WI38 (cell line): ENCODE results near the gene SGPP2.
A peak's percentile ranks its signal among the peaks of the same experiment; 100 is the strongest.
"Not testable (repeated sequence)": the region's sequence is repeated elsewhere in the genome, so short reads cannot be mapped to it uniquely, and the experiment has no call there.

ENCODE experiments used
- H3K4me3 ChIP-seq: 2 replicates; pipeline ENCODE4 v1.5.1; 2011; ENCODE audit warnings: low read depth, mild to moderate bottlenecking, control low read depth, low read length
- TF ChIP-seq, protein P1 (sequence below): IDR thresholded peaks from 2 replicates; pipeline ENCODE4 v1.5.1; 2012; ENCODE audit warnings: low read depth, mild to moderate bottlenecking, control low read depth, low read length

SGPP2 gene

DNA sequence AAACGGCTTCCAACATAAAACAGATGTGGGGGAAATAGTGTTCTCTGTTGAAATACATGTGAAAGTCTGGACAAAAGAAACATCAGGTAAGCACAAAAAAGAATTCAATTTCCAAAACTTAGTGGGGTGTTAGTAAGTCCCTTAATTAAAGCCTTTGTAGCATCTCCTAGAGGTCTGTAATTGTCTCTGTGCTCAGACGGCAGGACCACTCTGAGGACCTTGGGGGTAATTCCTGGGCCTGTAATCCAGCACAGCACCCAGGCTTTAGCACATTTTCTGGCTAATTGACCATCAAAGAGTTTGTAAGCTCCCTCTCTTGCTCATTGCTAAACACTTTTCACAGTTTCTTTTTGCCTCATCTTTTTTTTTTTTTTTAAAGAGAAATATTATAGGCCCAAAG is 151.3 kb downstream of the SGPP2 start:
- no peak overlapping the region for H3K4me3 ChIP-seq
- TF ChIP-seq, protein P1, sequence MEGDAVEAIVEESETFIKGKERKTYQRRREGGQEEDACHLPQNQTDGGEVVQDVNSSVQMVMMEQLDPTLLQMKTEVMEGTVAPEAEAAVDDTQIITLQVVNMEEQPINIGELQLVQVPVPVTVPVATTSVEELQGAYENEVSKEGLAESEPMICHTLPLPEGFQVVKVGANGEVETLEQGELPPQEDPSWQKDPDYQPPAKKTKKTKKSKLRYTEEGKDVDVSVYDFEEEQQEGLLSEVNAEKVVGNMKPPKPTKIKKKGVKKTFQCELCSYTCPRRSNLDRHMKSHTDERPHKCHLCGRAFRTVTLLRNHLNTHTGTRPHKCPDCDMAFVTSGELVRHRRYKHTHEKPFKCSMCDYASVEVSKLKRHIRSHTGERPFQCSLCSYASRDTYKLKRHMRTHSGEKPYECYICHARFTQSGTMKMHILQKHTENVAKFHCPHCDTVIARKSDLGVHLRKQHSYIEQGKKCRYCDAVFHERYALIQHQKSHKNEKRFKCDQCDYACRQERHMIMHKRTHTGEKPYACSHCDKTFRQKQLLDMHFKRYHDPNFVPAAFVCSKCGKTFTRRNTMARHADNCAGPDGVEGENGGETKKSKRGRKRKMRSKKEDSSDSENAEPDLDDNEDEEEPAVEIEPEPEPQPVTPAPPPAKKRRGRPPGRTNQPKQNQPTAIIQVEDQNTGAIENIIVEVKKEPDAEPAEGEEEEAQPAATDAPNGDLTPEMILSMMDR: no peak

DNA sequence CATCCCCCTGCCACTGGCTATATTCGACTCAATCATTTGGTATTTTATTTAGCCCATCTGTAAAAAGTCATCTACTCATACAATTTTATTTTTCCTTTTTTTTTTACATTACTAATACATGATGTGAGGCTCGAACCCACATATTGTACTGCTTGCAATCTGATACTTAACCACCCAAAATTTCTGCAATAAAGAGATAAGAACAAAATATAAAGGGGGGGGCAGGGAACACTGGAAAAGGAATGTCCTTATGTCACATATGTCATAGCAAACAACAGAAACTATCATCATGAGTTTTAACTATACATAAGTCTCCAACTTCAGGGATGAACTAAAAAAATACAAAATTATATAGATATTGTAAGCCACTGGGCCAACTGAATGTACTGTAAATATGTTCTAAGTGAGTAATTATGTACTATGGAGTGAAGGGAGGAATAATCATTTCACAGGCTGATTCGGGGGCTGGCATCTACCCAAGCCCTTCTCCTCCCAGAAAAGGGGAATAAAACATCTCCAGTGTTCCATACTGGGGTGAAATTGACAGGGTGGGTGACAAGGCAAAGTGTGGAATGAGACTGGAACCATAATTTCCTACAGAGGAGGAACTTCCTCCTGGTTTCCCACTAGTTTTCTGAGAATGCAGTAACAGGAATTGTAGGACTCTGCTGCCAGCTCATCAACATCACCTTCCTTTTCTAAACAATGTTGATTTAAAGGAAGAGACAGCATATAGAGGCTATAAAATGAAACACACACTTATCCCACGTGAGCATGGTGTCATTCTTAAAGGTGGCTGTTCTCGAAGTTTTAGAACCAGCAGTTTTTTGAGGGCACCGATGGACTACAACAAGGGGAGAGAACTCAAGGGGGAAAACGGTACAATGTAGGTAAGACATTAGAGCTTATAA is 152.1 kb downstream of the SGPP2 start:
- TF ChIP-seq, protein P1: no peak

DNA sequence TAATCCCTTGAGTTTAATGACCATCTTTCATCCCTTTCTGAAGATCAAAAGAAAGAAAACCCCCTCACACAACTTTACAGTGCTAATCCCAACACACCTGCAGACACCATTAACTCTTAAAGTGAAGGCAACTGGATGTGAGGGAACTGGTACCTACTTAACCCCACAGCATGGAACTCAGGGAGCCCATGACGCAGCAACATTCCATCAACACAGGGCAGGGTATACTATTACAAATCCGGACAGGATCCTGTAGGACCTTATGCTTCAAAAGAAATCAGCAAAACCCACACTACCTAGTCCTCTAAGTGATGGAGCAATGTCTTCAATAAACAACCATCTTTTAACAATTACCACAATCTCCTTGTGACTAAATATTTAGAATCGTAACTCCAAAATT is 153.0 kb downstream of the SGPP2 start:
- no peak overlapping the region for H3K4me3 ChIP-seq
- TF ChIP-seq, protein P1: no peak

More for the DNA sequence above, 152.1 kb downstream of the SGPP2 start:
- no peak overlapping the region for H3K4me3 ChIP-seq

DNA sequence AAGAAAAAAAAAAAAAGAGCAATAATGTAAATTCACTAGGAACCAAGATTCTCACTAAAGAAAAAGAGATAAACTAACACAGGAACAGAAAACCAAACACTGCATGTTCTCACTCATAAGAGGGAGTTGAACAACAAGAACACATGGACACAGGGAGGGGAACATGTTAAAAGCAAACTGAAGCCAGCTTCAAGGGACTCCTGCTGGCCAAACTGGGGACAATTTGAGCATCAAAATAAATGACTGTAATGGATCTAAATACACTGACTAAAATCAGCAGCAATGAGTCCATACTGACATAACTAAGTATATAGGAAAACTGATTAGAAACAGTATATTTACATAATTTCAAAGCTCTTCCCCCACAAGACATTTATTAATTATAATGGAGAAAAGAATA is 158.6 kb downstream of the SGPP2 start:
- TF ChIP-seq, protein P1: peak; percentile 8; the same call in 1 of the 2 replicates
- H3K4me3 ChIP-seq: no peak overlapping the region

DNA sequence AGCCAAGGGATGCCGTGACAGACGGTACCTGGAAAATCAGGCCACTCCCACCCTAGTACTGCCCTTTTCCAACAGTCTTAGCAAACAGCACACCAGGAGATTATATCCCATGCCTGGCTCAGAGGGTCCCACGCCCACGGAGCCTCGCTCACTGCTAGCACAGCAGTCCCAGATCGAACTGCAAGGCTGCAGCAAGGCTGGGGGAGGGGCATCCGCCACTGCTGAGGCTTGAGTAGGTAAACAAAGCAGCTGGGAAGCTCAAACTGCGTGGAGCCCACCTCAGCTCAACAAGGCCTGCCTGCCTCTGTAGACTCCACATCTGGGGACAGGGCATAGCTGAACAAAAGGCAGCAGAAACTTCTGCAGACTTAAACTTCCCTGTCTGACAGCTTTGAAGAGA is 160.2 kb downstream of the SGPP2 start:
- H3K4me3 ChIP-seq: not testable (repeated sequence)

DNA sequence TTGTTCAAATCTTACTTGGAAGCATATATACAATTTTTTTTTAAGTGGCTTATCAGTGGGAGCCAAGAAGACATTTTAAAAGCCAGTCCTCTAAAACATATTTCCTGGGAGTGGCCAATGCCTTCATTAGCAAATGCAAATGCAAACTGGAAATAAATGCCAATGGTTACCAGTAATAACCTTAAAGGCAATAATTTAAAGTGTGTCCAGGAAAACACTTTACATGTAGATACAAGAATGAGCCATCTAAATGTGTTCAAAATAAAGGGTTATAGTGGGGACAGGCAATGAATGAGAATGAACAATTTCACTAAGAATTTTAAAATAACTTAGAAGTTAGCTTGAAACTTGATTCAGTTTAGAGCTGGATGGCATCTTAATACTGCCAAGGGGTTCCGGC is 167.3 kb downstream of the SGPP2 start:
- H3K4me3 ChIP-seq: no peak overlapping the region
- TF ChIP-seq, protein P1: no peak

DNA sequence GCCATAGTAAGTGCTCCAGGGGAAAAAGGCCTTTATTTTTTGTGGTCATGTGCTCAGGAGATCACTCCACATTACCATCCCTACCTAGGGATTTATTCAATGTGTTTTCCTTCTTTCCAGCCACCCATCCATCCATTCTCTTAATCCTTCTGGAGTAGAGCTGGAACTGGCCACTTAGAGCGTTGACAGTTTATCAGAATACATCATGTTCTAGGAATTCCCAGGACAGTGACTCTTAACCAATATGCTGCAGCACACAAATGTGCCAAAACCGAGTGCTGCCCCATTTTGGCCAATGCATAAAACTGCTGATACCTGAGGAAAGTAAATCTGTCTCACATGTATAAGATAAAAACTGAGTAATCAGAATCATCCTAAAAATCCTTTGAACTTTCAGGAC is 167.8 kb downstream of the SGPP2 start:
- TF ChIP-seq, protein P1: no peak
- no peak overlapping the region for H3K4me3 ChIP-seq

DNA sequence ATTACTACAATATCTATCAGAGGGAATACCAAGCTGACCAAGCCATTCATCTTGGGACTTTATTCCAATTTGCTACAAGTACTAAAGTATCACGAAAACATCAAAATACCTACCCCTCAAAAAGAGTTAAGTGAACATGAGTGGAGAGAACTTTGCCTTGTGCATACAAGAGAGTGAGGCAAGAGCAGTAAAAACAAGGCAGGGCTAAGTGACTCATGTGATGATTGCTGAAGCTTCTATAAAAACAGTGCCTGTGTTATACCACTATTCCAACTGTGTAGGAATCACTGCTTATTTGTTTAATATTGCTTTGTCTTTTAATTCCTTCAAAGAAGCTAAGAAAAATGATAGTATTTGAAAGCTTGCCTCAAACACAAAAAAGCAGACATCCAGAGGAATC is 170.3 kb downstream of the SGPP2 start:
- no peak overlapping the region for H3K4me3 ChIP-seq
- TF ChIP-seq, protein P1: no peak
